Caco-2 (cell line): ENCODE measurements around the gene CORO7. TPM values are rescaled to one million over a fixed set of nuclear protein-coding genes. Genes with fewer than 3 reads are reported as not detected.

Experiments
- BruUV-seq: library from RNA; stranded (reverse); fragments of 400-500 nt; replicated peaks from 2 replicates; lab custom pipeline; 2021; lab: Mats Ljungman, UMichigan
- CTCF ChIA-PET: fragments of 300-600 bp; sonication (Branson Sonifier 250); formaldehyde crosslinking; loops from one replicate; lab custom pipeline; 2022; ENCODE audit warnings: antibody characterized with exemption; lab: Charles Lee
- POLR2A ChIA-PET: fragments of 300-600 bp; sonication (Branson Sonifier 250); formaldehyde crosslinking; loops from one replicate; lab custom pipeline; 2022; ENCODE audit warnings: antibody characterized with exemption; lab: Charles Lee
- DNase-seq, 2 experiments: peaks; one replicate each; pipeline versions ENCODE4 v3.0.0 to v3.0.0-alpha.2; 2020 to 2022
- H3K27me3 ChIP-seq: replicated peaks from 2 replicates; pipeline ENCODE4 v1.6.0; 2011; ENCODE audit warnings: low read length; ENCODE audit not compliant: control insufficient read depth, insufficient read depth
- H3K36me3 ChIP-seq: 2 replicates; pipeline ENCODE4 v1.5.1; 2011; ENCODE audit warnings: low read length; ENCODE audit not compliant: control insufficient read depth, insufficient read depth
- H3K4me1 ChIP-seq: fragments of 250-450 bp; sonication (Bioruptor Pico); 2 replicates; pipeline ENCODE4 v1.5.1; 2020; ENCODE audit warnings: mild to moderate bottlenecking
- H3K4me3 ChIP-seq: 2 replicates; pipeline ENCODE4 v1.5.1; 2011; ENCODE audit warnings: low read depth, mild to moderate bottlenecking, control low read depth, low read length
- H3K9me3 ChIP-seq: fragments of 250-450 bp; sonication (Bioruptor Pico); 2 replicates; pipeline ENCODE4 v1.5.1; 2020; ENCODE audit warnings: mild to moderate bottlenecking, moderate library complexity
- H3K27ac Mint-ChIP-seq: one replicate; pipeline ENCODE4 v1.8.0; 2022; ENCODE audit warnings: mixed read lengths; ENCODE audit not compliant: unreplicated experiment
- H3K27me3 Mint-ChIP-seq: one replicate; pipeline ENCODE4 v1.8.0; 2022; ENCODE audit warnings: mixed read lengths; ENCODE audit not compliant: insufficient read depth, unreplicated experiment
- H3K36me3 Mint-ChIP-seq: one replicate; pipeline ENCODE4 v1.8.0; 2022; ENCODE audit warnings: mild to moderate bottlenecking, mixed read lengths; ENCODE audit not compliant: insufficient read depth, unreplicated experiment
- H3K4me1 Mint-ChIP-seq: one replicate; pipeline ENCODE4 v1.8.0; 2022; ENCODE audit warnings: low read depth, mixed read lengths; ENCODE audit not compliant: unreplicated experiment
- H3K4me3 Mint-ChIP-seq: one replicate; pipeline ENCODE4 v1.8.0; 2022; ENCODE audit warnings: mild to moderate bottlenecking, moderate library complexity, mixed read lengths; ENCODE audit not compliant: unreplicated experiment
- H3K9me3 Mint-ChIP-seq: one replicate; pipeline ENCODE4 v1.8.0; 2022; ENCODE audit warnings: mixed read lengths; ENCODE audit not compliant: unreplicated experiment
- CTCF ChIP-seq, 2 experiments: fragments of 200-600 bp in 1 of 2; IDR thresholded peaks; 1 replicate in 1 of 2; 2 replicates in 1 of 2; pipeline versions ENCODE4 v1.5.1 to v1.8.0; 2011 to 2022; ENCODE audit warnings: antibody characterized with exemption in 1 of 2, control low read depth in 1 of 2, inconsistent platforms in 1 of 2, low read depth in 1 of 2, low read length in 1 of 2, mild to moderate bottlenecking in 1 of 2, moderate library complexity in 1 of 2; ENCODE audit not compliant: insufficient read depth in 1 of 2, severe bottlenecking in 1 of 2, unreplicated experiment in 1 of 2
- intact Hi-C: fragments of 100-400 bp; cut with micrococcal nuclease; formaldehyde crosslinking; loops from one replicate; pipeline ENCODE4 v1.10.0; 2022; ENCODE audit not compliant: unreplicated experiment
- total RNA-seq: library from RNA; stranded (reverse); gene quantifications from 2 replicates; pipeline ENCODE4 v1.2.3, GENCODE V29; 2022

CORO7 gene
- total RNA-seq, 1 experiment from 2014 or later: 23.1 TPM

DNA sequence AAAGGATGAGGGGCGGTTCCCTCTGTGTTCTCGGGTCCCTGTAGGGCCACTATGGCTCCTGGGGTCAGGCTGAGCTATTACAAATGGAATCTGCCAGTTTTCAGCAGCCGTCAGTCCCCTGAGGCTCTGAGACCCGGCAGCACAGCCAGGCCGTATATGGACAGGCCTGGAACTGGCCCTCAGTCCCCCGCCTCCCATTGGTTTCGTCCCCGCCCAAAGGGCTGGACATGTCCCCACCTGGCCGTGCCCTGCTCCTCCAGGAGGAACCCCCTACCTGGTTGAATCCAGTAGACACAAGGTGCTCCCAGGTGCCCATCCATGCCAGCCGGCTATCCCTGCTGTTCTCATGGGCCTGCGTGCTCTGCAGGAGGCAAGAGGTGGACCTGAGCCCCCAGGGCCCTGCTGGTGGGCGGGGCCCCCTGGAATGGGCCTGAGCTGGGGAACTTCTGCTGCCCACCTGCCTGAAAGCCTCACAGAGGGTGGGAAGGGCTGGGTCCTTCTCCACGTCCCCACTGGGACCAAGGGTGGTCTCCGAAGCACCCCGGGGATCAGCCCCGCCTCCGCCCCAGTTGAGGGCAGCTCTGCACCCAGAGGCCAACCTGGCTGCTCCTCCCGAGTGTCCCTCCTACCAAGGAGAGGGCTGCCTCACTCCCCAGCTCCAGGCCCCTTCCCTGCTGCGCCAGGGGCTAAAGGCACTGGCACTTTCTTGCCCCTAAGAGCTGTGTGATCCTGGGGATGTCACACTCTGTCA lies 27.9 kb downstream of the CORO7 start:
- DNase-seq: peak; percentile 35 to 73
- Mint-ChIP-seq H3K36me3 (peaks cover 7% of the 10 kb centered on the region), H3K4me3 (no peak overlapping the region), H3K27me3 (no peaks in the 10 kb centered on the region), H3K4me1 (no peaks in the 10 kb centered on the region), H3K9me3 (no peaks in the 10 kb centered on the region), H3K27ac (no peak overlapping the region)
- H3K9me3 ChIP-seq: no peaks in the 10 kb centered on the region
- intact Hi-C loops: no loop called here
- H3K4me1 ChIP-seq: peaks cover 13% of the 10 kb centered on the region
- no peaks in the 10 kb centered on the region for H3K36me3 ChIP-seq
- CTCF ChIA-PET: interaction anchor here (0.7 to 1.5 kb wide), 2 partner anchors 15 to 19 kb away, joined by 3 read pairs; no protein-coding TSS in a partner anchor
- no TSS peak for BruUV-seq
- H3K4me3 ChIP-seq: no peak overlapping the region
- POLR2A ChIA-PET: no interaction called here
- no peak for TF ChIP-seq CTCF (IDR thresholded peaks at IDR 0.05; ENCODE audit: insufficient read depth in 1 of 2, low read depth in 1 of 2, low read length in 1 of 2, severe bottlenecking in 1 of 2, unreplicated experiment in 1 of 2)
- no peaks in the 10 kb centered on the region for H3K27me3 ChIP-seq

GRCh38 chr16:4387781-4388180 lies 28.6 kb downstream of the CORO7 start:
- ChIA-PET POLR2A (no interaction called here), CTCF (interaction anchor here (0.7 to 1.5 kb wide), 2 partner anchors 15 to 18 kb away, joined by 3 read pairs; no protein-coding TSS in a partner anchor)
- Mint-ChIP-seq H3K27me3 (no peaks in the 10 kb centered on the region), H3K36me3 (peaks cover 13% of the 10 kb centered on the region), H3K4me3 (no peak overlapping the region), H3K9me3 (no peaks in the 10 kb centered on the region), H3K4me1 (no peaks in the 10 kb centered on the region), H3K27ac (no peak overlapping the region)
- Histone ChIP-seq H3K9me3 (no peaks in the 10 kb centered on the region), H3K4me1 (peaks cover 13% of the 10 kb centered on the region), H3K36me3 (no peaks in the 10 kb centered on the region), H3K27me3 (no peaks in the 10 kb centered on the region), H3K4me3 (no peak overlapping the region)
- BruUV-seq: no TSS peak
- DNase-seq: no peak
- TF ChIP-seq CTCF (IDR thresholded peaks at IDR 0.05; ENCODE audit: insufficient read depth in 1 of 2, low read depth in 1 of 2, low read length in 1 of 2, severe bottlenecking in 1 of 2, unreplicated experiment in 1 of 2): no peak
- intact Hi-C loops: no loop called here

DNA sequence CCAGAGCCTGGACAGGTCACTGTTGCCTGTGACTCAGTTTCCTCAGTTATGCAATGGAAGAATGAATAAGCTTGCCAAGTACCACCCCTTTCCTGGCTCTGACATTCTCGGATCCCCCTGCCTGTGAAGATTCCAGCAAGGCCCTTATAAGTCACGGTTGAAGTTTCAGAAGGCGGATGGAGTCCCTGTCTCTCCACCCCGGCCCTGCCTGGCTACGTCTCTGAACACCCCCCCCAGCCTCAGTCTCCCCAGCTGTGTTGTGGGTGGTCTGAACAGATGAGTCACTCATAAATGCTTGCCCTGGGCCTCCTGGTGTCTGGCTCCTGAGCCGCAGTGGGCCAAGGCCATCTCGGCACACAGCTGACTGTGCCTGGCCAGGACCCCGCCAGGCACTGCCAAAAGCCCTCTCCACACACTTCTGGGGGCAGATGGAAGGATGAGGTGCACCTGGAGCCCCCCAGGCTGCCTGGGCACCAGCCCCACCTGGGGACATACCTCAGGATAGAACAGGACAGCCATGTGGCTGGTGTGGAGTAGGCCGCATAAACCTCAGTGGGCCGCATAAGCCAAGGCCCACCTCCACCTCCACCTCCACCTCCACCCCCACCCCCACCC lies 29.3 kb downstream of the CORO7 start:
- Mint-ChIP-seq H3K4me3 (no peak overlapping the region), H3K36me3 (peaks cover 14% of the 10 kb centered on the region), H3K27me3 (no peaks in the 10 kb centered on the region), H3K27ac (no peak overlapping the region), H3K9me3 (no peaks in the 10 kb centered on the region), H3K4me1 (no peaks in the 10 kb centered on the region)
- no peak for DNase-seq
- H3K27me3 ChIP-seq: no peaks in the 10 kb centered on the region
- POLR2A ChIA-PET: no interaction called here
- no TSS peak for BruUV-seq
- no peak for TF ChIP-seq CTCF (IDR thresholded peaks at IDR 0.05; ENCODE audit: insufficient read depth in 1 of 2, low read depth in 1 of 2, low read length in 1 of 2, severe bottlenecking in 1 of 2, unreplicated experiment in 1 of 2)
- intact Hi-C loops: no loop called here
- no peak overlapping the region for H3K4me3 ChIP-seq
- no peaks in the 10 kb centered on the region for H3K9me3 ChIP-seq
- H3K36me3 ChIP-seq: no peaks in the 10 kb centered on the region
- peaks cover 13% of the 10 kb centered on the region for H3K4me1 ChIP-seq
- CTCF ChIA-PET: no interaction called here
